ENCODE measurements around the gene DCP1A. TPM values are rescaled to one million over a fixed set of nuclear protein-coding genes. Genes with fewer than 3 reads are reported as not detected.

Gene DCP1A
- total RNA-seq, 3 donors from 2014 or later (not counting 1 experiment from before 2014, with no cell fraction given) = 36.5 to 48.9 (median 45.8) TPM

- Mint-ChIP-seq H3K36me3 (no peaks in the 10 kb centered on the region), H3K4me3 (peak overlapping the region; percentile 85), H3K27ac (no peak overlapping the region), H3K9me3 (no peaks in the 10 kb centered on the region), H3K27me3 (ENCODE audit: low read depth in 2 of 2) (no peaks in the 10 kb centered on the region), H3K4me1 (peaks cover 13 to 32% of the 10 kb centered on the region in 2 donors)
- Histone ChIP-seq H3K36me3 (ENCODE audit: control insufficient read depth, insufficient read depth, low read length) (no peaks in the 10 kb centered on the region), H3K27ac (ENCODE audit: low read length) (no peak overlapping the region), H3K4me1 (ENCODE audit: control insufficient read depth, insufficient read depth, low read length) (peaks cover 40% of the 10 kb centered on the region), H3K4me3 (ENCODE audit: low read length) (no peak overlapping the region), H3K27me3 (ENCODE audit: control insufficient read depth, insufficient read depth, low read length) (no peaks in the 10 kb centered on the region), H3K9me3 (ENCODE audit: control insufficient read depth, insufficient read depth, low read length) (no peaks in the 10 kb centered on the region)
- no peak for TF ChIP-seq CTCF (IDR thresholded peaks at IDR 0.05)
- intact Hi-C loops (cut with micrococcal nuclease) = no loop called here
- ATAC-seq = no peak
- WGBS (ENCODE audit: insufficient coverage) = 95% methylated on average over 5 of the region's 5 CpGs
- no peak for DNase-seq
Measured at GRCh38 chr3:53256704-53257055, 90.7 kb downstream of the DCP1A start.

GRCh38 chr3:53255775-53256703 lies 91.3 kb downstream of the DCP1A start, which contains the start of gene TKT:
Gene TKT (minus strand): TSS chr3:53256022. CDS start chr3:53255942, 80 bp downstream.
- intact Hi-C loops (cut with micrococcal nuclease) = no loop called here
- 14% methylated on average over 60 of the region's 66 CpGs for WGBS (ENCODE audit: insufficient coverage)
- no peaks in the 10 kb centered on the region for H3K36me3 Mint-ChIP-seq
- Histone ChIP-seq H3K27me3 (ENCODE audit: control insufficient read depth, insufficient read depth, low read length) (no peaks in the 10 kb centered on the region), H3K9me3 (ENCODE audit: control insufficient read depth, insufficient read depth, low read length) (no peaks in the 10 kb centered on the region), H3K4me3 (ENCODE audit: low read length) (peak within 1 kb of the TSS; percentile 67), H3K27ac (ENCODE audit: low read length) (peak within 1 kb of the TSS; percentile 54), H3K4me1 (ENCODE audit: control insufficient read depth, insufficient read depth, low read length) (peaks cover 44% of the 10 kb centered on the region), H3K36me3 (ENCODE audit: control insufficient read depth, insufficient read depth, low read length) (no peaks in the 10 kb centered on the region)
- H3K27me3 Mint-ChIP-seq (ENCODE audit: low read depth in 2 of 2) = no peaks in the 10 kb centered on the region
- peak; percentile 70 to 89 for DNase-seq
- peaks cover 13 to 37% of the 10 kb centered on the region in 2 donors for H3K4me1 Mint-ChIP-seq
- peak within 1 kb of the TSS; percentile 89 for H3K4me3 Mint-ChIP-seq
- peak within 1 kb of the TSS; percentile 65 to 75 for H3K27ac Mint-ChIP-seq
- TF ChIP-seq CTCF (IDR thresholded peaks at IDR 0.05) = no peak
- no peaks in the 10 kb centered on the region for H3K9me3 Mint-ChIP-seq
- ATAC-seq = peak; percentile 87 to 92 (median 88)

DNA sequence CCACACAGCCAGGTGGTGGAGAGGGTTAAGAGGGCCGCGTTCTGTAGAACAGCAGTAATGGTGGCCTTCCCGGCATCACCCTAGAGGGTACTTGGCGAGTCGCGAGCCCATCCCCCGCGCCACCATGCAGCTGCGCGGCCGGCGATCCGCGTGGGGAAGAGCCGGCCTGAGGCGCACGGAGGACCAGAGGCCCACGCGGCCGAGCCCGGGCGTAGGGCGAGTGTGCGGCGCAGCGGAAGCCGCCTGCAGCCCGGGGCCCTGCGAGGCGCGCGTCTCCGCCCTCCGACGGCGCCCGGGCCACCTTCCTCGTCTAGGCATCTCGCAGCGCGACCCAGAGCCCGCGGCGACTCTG lies 91.9 kb downstream of the DCP1A start:
- H3K4me1 ChIP-seq (ENCODE audit: control insufficient read depth, insufficient read depth, low read length) = peaks cover 50% of the 10 kb centered on the region
- no peaks in the 10 kb centered on the region for H3K9me3 ChIP-seq (ENCODE audit: control insufficient read depth, insufficient read depth, low read length)
- under 1% methylated on average over 44 of the region's 44 CpGs for WGBS (ENCODE audit: insufficient coverage)
- Mint-ChIP-seq H3K4me1 (peaks cover 13 to 37% of the 10 kb centered on the region in 2 donors), H3K4me3 (peak overlapping the region; percentile 89), H3K36me3 (no peaks in the 10 kb centered on the region), H3K27ac (peak overlapping the region; percentile 38 to 75), H3K27me3 (ENCODE audit: low read depth in 2 of 2) (no peaks in the 10 kb centered on the region), H3K9me3 (no peaks in the 10 kb centered on the region)
- H3K4me3 ChIP-seq (ENCODE audit: low read length) = peak overlapping the region; percentile 67
- no peaks in the 10 kb centered on the region for H3K27me3 ChIP-seq (ENCODE audit: control insufficient read depth, insufficient read depth, low read length)
- DNase-seq (peak; percentile 45 to 67), ATAC-seq (peak; percentile 69 to 78 (median 70))
- no peaks in the 10 kb centered on the region for H3K36me3 ChIP-seq (ENCODE audit: control insufficient read depth, insufficient read depth, low read length)
- intact Hi-C loops (cut with micrococcal nuclease) = no loop called here
- H3K27ac ChIP-seq (ENCODE audit: low read length) = peak overlapping the region; percentile 37
- TF ChIP-seq CTCF (IDR thresholded peaks at IDR 0.05) = no peak
